AG09319 (cell line): ENCODE data around the gene CEMIP2.

Experiments used
- DNase-seq: peaks from one replicate; pipeline ENCODE4 v3.0.0-alpha.2; 2010; ENCODE audit warnings: low read depth; ENCODE audit errors: extremely low read depth
- CTCF ChIP-seq: IDR thresholded peaks from 2 replicates; pipeline ENCODE4 v1.5.1; 2011; ENCODE audit warnings: low read depth, mild to moderate bottlenecking, inconsistent platforms, low read length, moderate library complexity

Gene CEMIP2

GRCh38 chr9:71647094-71647591, 121.2 kb downstream of the CEMIP2 start:
- DNase-seq, result no peak
- TF ChIP-seq CTCF, result no peak

- no peak for TF ChIP-seq CTCF
- DNase-seq, result no peak
These were observed 122.2 kb downstream of the CEMIP2 start for GRCh38 chr9:71646131-71646530.

GRCh38 chr9:71644819-71645362, 123.4 kb downstream of the CEMIP2 start:
- no peak for TF ChIP-seq CTCF
- no peak for DNase-seq

- TF ChIP-seq CTCF, result no peak
- no peak for DNase-seq
These were observed 125.0 kb downstream of the CEMIP2 start for GRCh38 chr9:71643330-71643729.

- no peak for TF ChIP-seq CTCF
These were observed 126.3 kb downstream of the CEMIP2 start for GRCh38 chr9:71642056-71642455.

GRCh38 chr9:71638627-71639026, 129.7 kb downstream of the CEMIP2 start:
- DNase-seq, result no peak
- no peak for TF ChIP-seq CTCF

More at GRCh38 chr9:71642056-71642455, 126.3 kb downstream of the CEMIP2 start:
- no peak for DNase-seq

- no peak for TF ChIP-seq CTCF
- DNase-seq, result no peak
These were observed 130.4 kb downstream of the CEMIP2 start for GRCh38 chr9:71637926-71638325.
